B cell (primary cell): ENCODE results near the gene SGF29.

Source experiments
- EZH2 ChIP-seq: IDR thresholded peaks from 2 replicates; pipeline ENCODE4 v1.6.1; 2012; ENCODE audit warnings: borderline replicate concordance, low read depth, mild to moderate bottlenecking, moderate library complexity, low read length; ENCODE audit not compliant: insufficient read depth, poor library complexity, severe bottlenecking
- TF ChIP-seq, protein P1 (sequence below): fragments of 200-600 bp; IDR thresholded peaks from one replicate; pipeline ENCODE4 v1.8.0; 2022; ENCODE audit warnings: antibody characterized with exemption, mild to moderate bottlenecking

GRCh38 chr16:28537076-28537475, 16.6 kb upstream of the SGF29 start:
- TF ChIP-seq, protein P1, sequence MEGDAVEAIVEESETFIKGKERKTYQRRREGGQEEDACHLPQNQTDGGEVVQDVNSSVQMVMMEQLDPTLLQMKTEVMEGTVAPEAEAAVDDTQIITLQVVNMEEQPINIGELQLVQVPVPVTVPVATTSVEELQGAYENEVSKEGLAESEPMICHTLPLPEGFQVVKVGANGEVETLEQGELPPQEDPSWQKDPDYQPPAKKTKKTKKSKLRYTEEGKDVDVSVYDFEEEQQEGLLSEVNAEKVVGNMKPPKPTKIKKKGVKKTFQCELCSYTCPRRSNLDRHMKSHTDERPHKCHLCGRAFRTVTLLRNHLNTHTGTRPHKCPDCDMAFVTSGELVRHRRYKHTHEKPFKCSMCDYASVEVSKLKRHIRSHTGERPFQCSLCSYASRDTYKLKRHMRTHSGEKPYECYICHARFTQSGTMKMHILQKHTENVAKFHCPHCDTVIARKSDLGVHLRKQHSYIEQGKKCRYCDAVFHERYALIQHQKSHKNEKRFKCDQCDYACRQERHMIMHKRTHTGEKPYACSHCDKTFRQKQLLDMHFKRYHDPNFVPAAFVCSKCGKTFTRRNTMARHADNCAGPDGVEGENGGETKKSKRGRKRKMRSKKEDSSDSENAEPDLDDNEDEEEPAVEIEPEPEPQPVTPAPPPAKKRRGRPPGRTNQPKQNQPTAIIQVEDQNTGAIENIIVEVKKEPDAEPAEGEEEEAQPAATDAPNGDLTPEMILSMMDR = no peak
- TF ChIP-seq EZH2 = no peak
